ENCODE measurements around the gene SERPINA1.
"Not testable (repeated sequence)": the region's sequence is repeated elsewhere in the genome, so short reads cannot be mapped to it uniquely, and the experiment has no call there.

SERPINA1 gene

DNA sequence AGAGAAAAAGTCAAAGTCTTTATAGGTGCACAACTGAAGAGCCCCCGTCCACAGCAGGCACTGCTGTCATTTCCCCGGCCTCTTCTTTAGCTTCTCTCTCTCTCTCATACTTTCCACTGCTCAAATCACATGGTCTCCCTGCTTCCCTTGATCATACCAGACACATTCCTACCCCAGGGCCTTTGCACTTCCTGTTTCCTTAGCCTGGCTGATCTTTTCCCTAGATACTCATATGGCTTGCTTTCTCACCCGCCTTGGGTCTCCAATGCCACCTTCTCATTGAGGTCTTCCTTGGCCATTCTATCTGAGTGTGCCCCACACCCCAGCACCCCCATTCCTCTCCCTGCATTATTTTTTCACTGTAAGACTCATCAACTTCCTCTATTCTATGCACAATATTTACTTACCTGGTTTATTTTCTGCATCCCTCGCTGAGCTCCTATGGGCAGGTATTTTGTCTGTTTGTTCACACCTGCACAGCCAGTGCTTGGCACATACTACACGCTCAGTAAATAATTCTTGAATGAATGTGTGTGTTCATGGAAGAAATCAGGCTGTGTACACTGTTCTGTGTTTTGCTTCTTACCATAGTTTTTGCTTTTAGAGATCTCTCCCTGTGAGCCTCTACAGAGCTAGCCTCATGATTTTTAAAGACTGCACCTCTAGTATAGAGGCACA is 31.9 kb downstream of the SERPINA1 start:
- no peak overlapping the region for H3K27ac ChIP-seq
- TF ChIP-seq ZFX (IDR thresholded peaks at IDR 0.05): no peak
- TF ChIP-seq, protein P1, sequence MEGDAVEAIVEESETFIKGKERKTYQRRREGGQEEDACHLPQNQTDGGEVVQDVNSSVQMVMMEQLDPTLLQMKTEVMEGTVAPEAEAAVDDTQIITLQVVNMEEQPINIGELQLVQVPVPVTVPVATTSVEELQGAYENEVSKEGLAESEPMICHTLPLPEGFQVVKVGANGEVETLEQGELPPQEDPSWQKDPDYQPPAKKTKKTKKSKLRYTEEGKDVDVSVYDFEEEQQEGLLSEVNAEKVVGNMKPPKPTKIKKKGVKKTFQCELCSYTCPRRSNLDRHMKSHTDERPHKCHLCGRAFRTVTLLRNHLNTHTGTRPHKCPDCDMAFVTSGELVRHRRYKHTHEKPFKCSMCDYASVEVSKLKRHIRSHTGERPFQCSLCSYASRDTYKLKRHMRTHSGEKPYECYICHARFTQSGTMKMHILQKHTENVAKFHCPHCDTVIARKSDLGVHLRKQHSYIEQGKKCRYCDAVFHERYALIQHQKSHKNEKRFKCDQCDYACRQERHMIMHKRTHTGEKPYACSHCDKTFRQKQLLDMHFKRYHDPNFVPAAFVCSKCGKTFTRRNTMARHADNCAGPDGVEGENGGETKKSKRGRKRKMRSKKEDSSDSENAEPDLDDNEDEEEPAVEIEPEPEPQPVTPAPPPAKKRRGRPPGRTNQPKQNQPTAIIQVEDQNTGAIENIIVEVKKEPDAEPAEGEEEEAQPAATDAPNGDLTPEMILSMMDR (conservative IDR thresholded peaks at IDR 0.05): no peak

GRCh38 chr14:94355191-94355794 is 33.1 kb downstream of the SERPINA1 start:
- no peak overlapping the region for H3K27ac ChIP-seq
- no peak for TF ChIP-seq ZFX (IDR thresholded peaks at IDR 0.05)
- TF ChIP-seq, protein P1 (conservative IDR thresholded peaks at IDR 0.05): peak; percentile 18

DNA sequence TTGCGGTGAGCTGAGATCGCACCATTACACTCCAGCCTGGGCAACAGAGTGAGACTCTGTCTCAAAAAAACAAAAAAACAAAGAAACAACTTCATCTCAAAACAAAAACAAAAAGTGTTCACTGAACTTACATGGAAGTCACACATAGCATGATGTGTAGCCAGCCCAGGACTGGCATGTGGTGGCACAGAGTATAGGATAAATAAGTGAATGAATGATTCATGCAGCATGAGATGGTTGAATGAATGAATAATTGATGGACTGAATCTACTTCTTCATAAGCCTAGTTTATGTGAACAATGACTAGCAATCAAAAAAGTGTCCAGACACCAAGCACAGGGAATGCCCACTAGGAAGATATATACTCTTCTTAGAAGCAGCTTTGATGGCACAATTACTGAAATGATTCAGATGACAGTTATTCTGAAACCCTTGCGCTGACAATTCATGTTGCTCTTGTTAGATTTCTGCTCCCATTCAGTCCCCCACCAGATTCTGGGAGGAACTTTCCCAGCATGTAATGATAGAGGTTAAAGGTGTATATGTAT is 33.7 kb downstream of the SERPINA1 start:
- no peak overlapping the region for H3K27ac ChIP-seq
- TF ChIP-seq, protein P1 (conservative IDR thresholded peaks at IDR 0.05): no peak
- no peak for TF ChIP-seq ZFX (IDR thresholded peaks at IDR 0.05)

GRCh38 chr14:94354190-94354589 is 34.2 kb downstream of the SERPINA1 start:
- H3K27ac ChIP-seq: not testable (repeated sequence)

GRCh38 chr14:94349276-94349675 is 39.1 kb downstream of the SERPINA1 start:
- TF ChIP-seq, protein P1 (conservative IDR thresholded peaks at IDR 0.05): no peak
- TF ChIP-seq ZFX (IDR thresholded peaks at IDR 0.05): no peak
- no peak overlapping the region for H3K27ac ChIP-seq

DNA sequence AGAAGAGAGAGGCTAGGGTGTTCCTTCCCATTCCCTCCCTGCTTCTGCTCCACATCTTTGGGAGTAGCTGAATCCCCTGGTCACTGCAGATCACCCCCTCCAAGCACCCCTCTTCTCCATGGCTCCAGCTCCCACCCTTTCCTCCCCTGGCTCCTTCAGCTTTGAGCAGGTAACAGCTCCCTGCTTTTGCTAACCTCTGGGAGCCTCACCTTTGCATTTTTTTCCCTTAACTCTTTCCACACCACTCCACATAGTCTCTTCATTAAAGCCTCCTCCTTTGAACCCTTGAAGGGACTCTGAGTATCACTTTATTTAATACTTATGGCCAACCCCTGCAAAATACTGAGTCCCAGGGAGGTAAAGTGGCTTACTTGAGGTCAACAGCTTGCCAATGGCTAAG is 39.6 kb downstream of the SERPINA1 start:
- TF ChIP-seq, protein P1 (conservative IDR thresholded peaks at IDR 0.05): no peak
- TF ChIP-seq ZFX (IDR thresholded peaks at IDR 0.05): no peak
- no peak overlapping the region for H3K27ac ChIP-seq

DNA sequence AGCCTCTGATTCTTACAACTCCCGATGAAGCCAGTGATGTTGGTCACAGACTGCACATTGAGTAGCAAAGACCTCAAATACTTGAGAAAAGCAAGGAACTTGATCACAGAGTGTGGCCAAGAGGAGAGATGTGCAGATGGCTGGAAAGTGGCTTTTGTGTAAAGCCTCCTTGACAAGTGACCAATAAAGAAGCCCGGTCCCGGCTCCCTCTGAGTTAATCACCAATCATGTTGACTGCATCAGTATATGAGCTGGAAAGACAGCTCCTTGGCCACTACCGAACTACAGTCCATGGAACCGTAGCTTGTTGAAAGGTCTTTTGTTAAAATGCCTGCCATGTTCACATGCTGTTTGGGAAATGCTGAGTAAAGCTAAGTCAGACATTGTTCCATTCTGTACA is 41.6 kb downstream of the SERPINA1 start:
- TF ChIP-seq, protein P1 (conservative IDR thresholded peaks at IDR 0.05): no peak
- no peak for TF ChIP-seq ZFX (IDR thresholded peaks at IDR 0.05)
- no peak overlapping the region for H3K27ac ChIP-seq

DNA sequence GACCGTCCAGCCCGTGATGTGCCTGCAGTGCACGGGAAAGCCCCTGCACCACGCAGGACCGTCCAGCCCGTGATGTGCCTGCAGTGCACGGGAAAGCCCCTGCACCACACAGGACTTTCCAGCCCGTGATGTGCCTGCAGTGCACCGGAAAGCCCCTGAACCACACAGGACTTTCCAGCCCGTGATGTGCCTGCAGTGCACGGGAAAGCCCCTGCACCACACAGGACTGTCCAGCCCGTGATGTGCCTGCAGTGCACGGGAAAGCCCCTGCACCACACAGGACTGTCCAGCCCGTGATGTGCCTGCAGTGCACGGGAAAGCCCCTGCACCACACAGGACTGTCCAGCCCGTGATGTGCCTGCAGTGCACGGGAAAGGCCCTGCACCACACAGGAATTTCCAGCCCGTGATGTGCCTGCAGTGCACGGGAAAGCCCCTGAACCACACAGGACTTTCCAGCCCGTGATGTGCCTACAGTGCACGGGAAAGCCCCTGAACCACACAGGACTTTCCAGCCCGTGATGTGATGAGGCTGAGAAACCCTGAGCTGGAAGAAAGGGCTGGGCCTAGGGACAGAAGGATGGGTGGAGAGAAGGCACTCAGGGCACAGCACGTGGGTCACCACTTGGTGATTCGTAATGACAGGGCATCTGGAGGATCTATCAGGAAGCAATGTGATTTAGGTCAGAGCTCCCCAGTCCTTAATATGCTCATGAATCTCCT is 42.2 kb downstream of the SERPINA1 start:
- H3K27ac ChIP-seq: not testable (repeated sequence)

Data from C4-2B (cell line).